ENCODE measurements around the gene FAN1.

Gene FAN1

GRCh38 chr15:30962079-30962478 lies 58.4 kb downstream of the FAN1 start:
- no peak for DNase-seq

- no peak for DNase-seq
Measured at GRCh38 chr15:30962659-30963058, 58.9 kb downstream of the FAN1 start.

GRCh38 chr15:30963681-30964080 lies 60.0 kb downstream of the FAN1 start:
- DNase-seq, result no peak

- no peak for DNase-seq
Measured at GRCh38 chr15:30969724-30970123, 66.0 kb downstream of the FAN1 start.

- DNase-seq, result no peak
Measured at GRCh38 chr15:30973379-30973778, 69.7 kb downstream of the FAN1 start.

- no peak for DNase-seq
Measured at GRCh38 chr15:30974112-30974511, 70.4 kb downstream of the FAN1 start.

GRCh38 chr15:30978328-30978727 lies 74.6 kb downstream of the FAN1 start:
- no peak for DNase-seq

GRCh38 chr15:30979457-30979856 lies 75.7 kb downstream of the FAN1 start:
- DNase-seq, result no peak

- no peak for DNase-seq
Measured at GRCh38 chr15:30984118-30984517, 80.4 kb downstream of the FAN1 start.

GRCh38 chr15:30984542-30984941 lies 80.8 kb downstream of the FAN1 start:
- DNase-seq, result no peak

- peak; percentile 40 for DNase-seq
Measured at GRCh38 chr15:30985081-30985531, 81.4 kb downstream of the FAN1 start.

GRCh38 chr15:30990036-30990435 lies 86.3 kb downstream of the FAN1 start:
- no peak for DNase-seq

GRCh38 chr15:30990446-30991254 lies 86.9 kb downstream of the FAN1 start:
- no peak for DNase-seq

GRCh38 chr15:30991255-30992235 lies 87.8 kb downstream of the FAN1 start, which contains the start of gene MTMR10:
TSS of gene MTMR10 (minus strand) at chr15:30991628. CDS start at chr15:30991506, 122 bp downstream.
- DNase-seq, result peak; percentile 71

- no peak for DNase-seq
Measured at GRCh38 chr15:30992249-30992864, 88.6 kb downstream of the FAN1 start.

Data from fibroblast of upper back skin (primary cell).